Activated naive CD8-positive, alpha-beta T cell treated with anti-CD3 and anti-CD28 coated beads, Interleukin-2, amount 10 ng/mL, durations not matched to agents 7 days and 5 days (primary cell): ENCODE results near the gene MET. TPM values are rescaled to one million over a fixed set of nuclear protein-coding genes. Genes with fewer than 3 reads are reported as not detected.

Experiments used
- ATAC-seq: fragments of 150-1000 bp; cut with Tn5 transposase; one replicate; pipeline ENCODE4 v1.10.0; 2021; ENCODE audit warnings: low read depth, moderate library complexity
- POLR2A ChIA-PET: fragments of 350-600 bp; sonication (Branson Sonifier 250); formaldehyde crosslinking; loops from one replicate; lab custom pipeline; 2021; ENCODE audit warnings: antibody characterized with exemption; lab: Charles Lee
- DNase-seq: peaks from one replicate; pipeline ENCODE4 v3.0.0; 2021
- H3K27ac Mint-ChIP-seq: one replicate; pipeline ENCODE4 v1.8.0; 2022; ENCODE audit warnings: mild to moderate bottlenecking, mixed read lengths
- H3K27me3 Mint-ChIP-seq: one replicate; pipeline ENCODE4 v1.8.0; 2022; ENCODE audit warnings: mild to moderate bottlenecking, moderate library complexity, mixed read lengths
- H3K36me3 Mint-ChIP-seq: one replicate; pipeline ENCODE4 v1.8.0; 2021; ENCODE audit warnings: mild to moderate bottlenecking, mixed read lengths
- H3K4me1 Mint-ChIP-seq: one replicate; pipeline ENCODE4 v1.8.0; 2021; ENCODE audit warnings: mixed read lengths
- H3K4me3 Mint-ChIP-seq: one replicate; pipeline ENCODE4 v1.8.0; 2022; ENCODE audit warnings: mild to moderate bottlenecking, moderate library complexity, mixed read lengths
- H3K9me3 Mint-ChIP-seq: one replicate; pipeline ENCODE4 v1.8.0; 2021; ENCODE audit warnings: mixed read lengths
- total RNA-seq, 2 experiments: library from RNA; stranded (reverse); gene quantifications; one replicate each; pipeline ENCODE4 v1.2.3, GENCODE V29; 2021

The MET gene
- total RNA-seq, 2 experiments from 2014 or later: not detected

- DNase-seq: no peak
- H3K27me3 Mint-ChIP-seq: peaks cover 20% of the 10 kb centered on the region
- no peak overlapping the region for H3K27ac Mint-ChIP-seq
- H3K4me3 Mint-ChIP-seq: no peak overlapping the region
- no peaks in the 10 kb centered on the region for H3K36me3 Mint-ChIP-seq
- H3K4me1 Mint-ChIP-seq: no peaks in the 10 kb centered on the region
- POLR2A ChIA-PET: no interaction called here
- H3K9me3 Mint-ChIP-seq: no peaks in the 10 kb centered on the region
- no peak for ATAC-seq
These were observed 98.9 kb downstream of the MET start for GRCh38 chr7:116770941-116771340.

DNA sequence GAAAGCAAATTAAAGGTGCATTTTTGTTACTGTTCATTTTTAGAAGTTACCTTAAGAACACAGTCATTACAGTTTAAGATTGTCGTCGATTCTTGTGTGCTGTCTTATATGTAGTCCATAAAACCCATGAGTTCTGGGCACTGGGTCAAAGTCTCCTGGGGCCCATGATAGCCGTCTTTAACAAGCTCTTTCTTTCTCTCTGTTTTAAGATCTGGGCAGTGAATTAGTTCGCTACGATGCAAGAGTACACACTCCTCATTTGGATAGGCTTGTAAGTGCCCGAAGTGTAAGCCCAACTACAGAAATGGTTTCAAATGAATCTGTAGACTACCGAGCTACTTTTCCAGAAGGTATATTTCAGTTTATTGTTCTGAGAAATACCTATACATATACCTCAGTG lies 99.6 kb downstream of the MET start:
- Mint-ChIP-seq H3K27ac (no peak overlapping the region), H3K36me3 (no peaks in the 10 kb centered on the region), H3K4me1 (no peaks in the 10 kb centered on the region), H3K27me3 (peaks cover 20% of the 10 kb centered on the region), H3K9me3 (no peaks in the 10 kb centered on the region), H3K4me3 (no peak overlapping the region)
- POLR2A ChIA-PET: no interaction called here
- ATAC-seq: no peak
- DNase-seq: no peak

- no peaks in the 10 kb centered on the region for H3K4me1 Mint-ChIP-seq
- DNase-seq: no peak
- ATAC-seq: no peak
- no peak overlapping the region for H3K27ac Mint-ChIP-seq
- POLR2A ChIA-PET: no interaction called here
- H3K27me3 Mint-ChIP-seq: peaks cover 20% of the 10 kb centered on the region
- H3K4me3 Mint-ChIP-seq: no peak overlapping the region
- no peaks in the 10 kb centered on the region for H3K9me3 Mint-ChIP-seq
- H3K36me3 Mint-ChIP-seq: no peaks in the 10 kb centered on the region
These were observed 100.4 kb downstream of the MET start for GRCh38 chr7:116772423-116772863.

DNA sequence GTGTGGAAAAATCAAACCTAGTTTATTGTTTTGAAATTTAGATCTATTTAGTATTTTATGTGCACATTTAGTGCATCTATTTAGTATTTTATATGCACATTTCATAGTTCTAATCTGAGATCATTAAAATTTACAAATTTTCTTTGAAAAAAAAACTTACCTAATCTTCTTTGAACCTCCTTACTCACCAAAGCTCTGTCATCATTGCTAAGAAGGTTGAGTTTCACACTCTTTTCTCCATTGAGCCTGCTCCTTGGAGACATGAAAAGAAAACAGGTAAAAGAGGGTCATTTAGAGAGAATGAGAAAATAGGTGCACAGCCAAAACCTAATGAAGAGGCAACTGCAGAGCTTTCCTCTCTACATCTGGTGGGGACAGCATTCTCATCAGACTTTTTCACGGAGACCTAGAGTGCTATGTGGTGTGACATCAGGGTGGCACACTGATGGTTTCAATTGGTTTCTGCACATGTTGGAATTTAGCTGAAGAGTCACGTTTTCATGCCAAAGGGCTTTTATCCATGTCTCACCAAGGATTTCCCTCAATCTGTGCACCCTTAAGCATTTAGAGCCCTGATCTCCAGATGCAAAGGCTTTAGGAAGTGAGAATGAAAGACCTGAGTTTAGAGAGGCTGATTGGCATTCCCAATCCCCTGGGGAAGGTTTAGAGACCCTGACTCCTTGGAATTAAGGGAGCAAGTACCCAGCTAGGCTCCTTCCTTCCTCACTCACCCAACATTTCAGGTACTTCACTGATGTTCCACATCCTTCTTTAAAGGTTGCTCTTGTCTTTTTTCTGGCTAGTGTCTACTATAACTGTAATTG lies 101.1 kb downstream of the MET start:
- no peaks in the 10 kb centered on the region for H3K36me3 Mint-ChIP-seq

DNA sequence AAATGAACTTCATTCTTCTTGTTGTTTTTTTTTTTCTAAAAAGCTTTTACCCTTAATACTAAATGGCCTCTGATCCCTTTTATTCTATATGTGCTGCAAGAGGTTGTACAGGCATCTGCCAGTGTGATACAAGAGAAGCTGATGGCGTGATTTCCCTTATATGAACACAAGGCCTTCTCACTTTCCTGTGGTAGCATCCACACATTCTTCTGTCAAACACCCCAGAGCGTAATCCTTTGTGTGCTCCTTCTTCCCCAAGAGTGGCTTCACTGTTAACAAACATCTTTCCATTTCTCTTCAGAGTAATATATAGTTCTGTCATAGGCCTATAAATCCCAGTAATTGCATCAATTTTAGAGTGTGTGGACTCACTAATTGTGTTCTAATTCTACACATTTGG lies 104.0 kb downstream of the MET start:
- H3K27ac Mint-ChIP-seq: no peak overlapping the region
- H3K4me3 Mint-ChIP-seq: no peak overlapping the region
- H3K9me3 Mint-ChIP-seq: no peaks in the 10 kb centered on the region
- DNase-seq (no peak), ATAC-seq (no peak)
- H3K27me3 Mint-ChIP-seq: peaks cover 13% of the 10 kb centered on the region
- no peaks in the 10 kb centered on the region for H3K36me3 Mint-ChIP-seq
- POLR2A ChIA-PET: no interaction called here
- H3K4me1 Mint-ChIP-seq: no peaks in the 10 kb centered on the region

More for the DNA sequence above, 101.1 kb downstream of the MET start:
- no peak for DNase-seq
- POLR2A ChIA-PET: no interaction called here
- Mint-ChIP-seq H3K27ac (no peak overlapping the region), H3K4me1 (no peaks in the 10 kb centered on the region), H3K27me3 (peaks cover 20% of the 10 kb centered on the region), H3K4me3 (no peak overlapping the region), H3K9me3 (no peaks in the 10 kb centered on the region)
- ATAC-seq: no peak

DNA sequence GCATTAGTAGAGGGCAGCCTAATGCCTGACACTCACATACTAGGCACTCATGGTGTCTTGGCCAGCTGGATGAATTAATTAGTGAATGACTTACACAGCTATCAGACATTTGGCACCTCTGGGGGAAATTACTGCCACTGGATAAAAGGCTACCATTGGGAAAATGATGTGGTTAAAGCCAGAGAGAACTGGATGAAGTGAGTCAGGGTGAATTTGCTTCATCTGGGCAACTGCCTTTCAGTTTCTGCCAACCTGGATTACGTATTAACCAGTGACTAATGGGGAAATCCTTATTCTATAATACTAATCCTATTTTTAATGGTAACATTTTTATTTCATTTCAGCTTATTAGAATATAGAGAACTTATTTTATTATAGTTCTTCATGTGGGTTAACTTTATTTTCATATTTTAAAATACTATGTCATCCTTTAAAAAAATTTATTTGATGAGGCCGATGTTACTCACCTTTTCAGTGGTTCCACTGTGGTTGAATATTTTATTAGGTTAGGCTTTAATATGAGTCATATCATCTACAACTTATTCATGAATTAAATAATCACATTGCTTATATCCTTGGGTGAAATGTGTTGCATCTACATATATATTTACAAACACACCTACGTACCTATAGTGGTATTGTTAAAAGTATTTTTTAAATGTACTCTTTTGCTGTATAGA lies 104.8 kb downstream of the MET start:
- no peak for ATAC-seq
- no peaks in the 10 kb centered on the region for H3K9me3 Mint-ChIP-seq
- H3K36me3 Mint-ChIP-seq: no peaks in the 10 kb centered on the region
- no peak for DNase-seq
- peaks cover 13% of the 10 kb centered on the region for H3K27me3 Mint-ChIP-seq
- no peak overlapping the region for H3K27ac Mint-ChIP-seq
- no peaks in the 10 kb centered on the region for H3K4me1 Mint-ChIP-seq
- H3K4me3 Mint-ChIP-seq: no peak overlapping the region
- POLR2A ChIA-PET: no interaction called here

GRCh38 chr7:116777651-116778281 lies 105.8 kb downstream of the MET start:
- no peak for DNase-seq
- Mint-ChIP-seq H3K4me3 (no peak overlapping the region), H3K9me3 (no peaks in the 10 kb centered on the region)

DNA sequence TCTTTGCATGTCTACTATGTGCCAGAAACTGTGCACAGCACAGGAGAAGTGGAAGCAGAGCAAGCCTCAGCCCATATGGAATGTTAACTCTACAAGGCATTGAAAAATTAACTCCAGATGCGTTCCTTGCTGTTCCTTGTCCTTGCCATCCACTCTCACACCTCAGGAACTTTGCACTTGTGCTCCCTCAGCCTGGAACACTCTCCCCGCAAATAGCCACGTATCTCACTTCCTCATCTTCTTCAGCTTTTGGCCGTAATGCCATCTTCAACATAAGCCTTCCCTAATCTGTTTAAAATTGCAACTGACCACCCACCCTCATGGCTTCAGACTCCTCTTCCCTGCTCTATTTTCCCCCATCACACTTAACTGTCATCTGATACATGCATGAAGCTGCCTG lies 107.2 kb downstream of the MET start:
- no peak for ATAC-seq
- Mint-ChIP-seq H3K9me3 (no peaks in the 10 kb centered on the region), H3K36me3 (no peaks in the 10 kb centered on the region), H3K4me1 (no peaks in the 10 kb centered on the region), H3K27me3 (peaks cover 4% of the 10 kb centered on the region), H3K4me3 (no peak overlapping the region), H3K27ac (no peak overlapping the region)
- no peak for DNase-seq
- POLR2A ChIA-PET: no interaction called here

More at GRCh38 chr7:116777651-116778281, 105.8 kb downstream of the MET start:
- no peaks in the 10 kb centered on the region for H3K36me3 Mint-ChIP-seq
- H3K27me3 Mint-ChIP-seq: peaks cover 11% of the 10 kb centered on the region
- H3K4me1 Mint-ChIP-seq: no peaks in the 10 kb centered on the region
- ATAC-seq: no peak
- POLR2A ChIA-PET: no interaction called here
- H3K27ac Mint-ChIP-seq: no peak overlapping the region

GRCh38 chr7:116779931-116780330 lies 107.9 kb downstream of the MET start:
- ATAC-seq: no peak
- no peaks in the 10 kb centered on the region for H3K36me3 Mint-ChIP-seq
- POLR2A ChIA-PET: no interaction called here
- H3K4me1 Mint-ChIP-seq: no peaks in the 10 kb centered on the region
- H3K9me3 Mint-ChIP-seq: no peaks in the 10 kb centered on the region
- no peak for DNase-seq
- H3K27me3 Mint-ChIP-seq: no peaks in the 10 kb centered on the region
- H3K27ac Mint-ChIP-seq: no peak overlapping the region
- no peak overlapping the region for H3K4me3 Mint-ChIP-seq

DNA sequence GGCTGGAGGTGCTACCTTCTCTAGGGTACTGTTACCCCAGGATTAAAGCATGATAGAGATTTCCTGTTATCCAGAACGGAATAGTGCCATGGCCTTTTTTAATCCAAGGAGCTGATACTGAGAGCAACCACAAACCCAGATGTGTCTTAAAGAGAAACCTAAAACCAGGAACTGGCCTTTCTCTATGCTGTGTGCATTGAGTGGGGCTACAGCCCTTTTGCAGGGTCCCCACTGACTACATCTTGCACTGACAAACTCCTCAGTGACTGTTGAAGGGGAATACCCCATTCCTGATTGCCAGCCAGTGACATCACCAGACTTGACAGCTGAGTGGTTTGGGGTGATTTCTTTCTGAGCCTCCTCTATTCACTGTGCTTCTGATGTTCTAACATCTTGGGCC lies 108.5 kb downstream of the MET start:
- no peaks in the 10 kb centered on the region for H3K4me1 Mint-ChIP-seq
- DNase-seq (no peak), ATAC-seq (no peak)
- H3K36me3 Mint-ChIP-seq: no peaks in the 10 kb centered on the region
- no peaks in the 10 kb centered on the region for H3K9me3 Mint-ChIP-seq
- POLR2A ChIA-PET: no interaction called here
- H3K27ac Mint-ChIP-seq: no peak overlapping the region
- no peak overlapping the region for H3K4me3 Mint-ChIP-seq
- no peaks in the 10 kb centered on the region for H3K27me3 Mint-ChIP-seq

GRCh38 chr7:116780966-116781365 lies 109.0 kb downstream of the MET start:
- DNase-seq (no peak), ATAC-seq (no peak)
- no peaks in the 10 kb centered on the region for H3K27me3 Mint-ChIP-seq
- POLR2A ChIA-PET: no interaction called here
- H3K4me1 Mint-ChIP-seq: no peaks in the 10 kb centered on the region
- H3K9me3 Mint-ChIP-seq: no peaks in the 10 kb centered on the region
- no peaks in the 10 kb centered on the region for H3K36me3 Mint-ChIP-seq
- no peak overlapping the region for H3K4me3 Mint-ChIP-seq
- H3K27ac Mint-ChIP-seq: no peak overlapping the region

GRCh38 chr7:116781584-116781983 lies 109.6 kb downstream of the MET start:
- no peak for ATAC-seq
- Mint-ChIP-seq H3K36me3 (no peaks in the 10 kb centered on the region), H3K9me3 (no peaks in the 10 kb centered on the region), H3K4me3 (no peak overlapping the region), H3K4me1 (no peaks in the 10 kb centered on the region), H3K27ac (no peak overlapping the region), H3K27me3 (no peaks in the 10 kb centered on the region)
- no peak for DNase-seq
- POLR2A ChIA-PET: no interaction called here

DNA sequence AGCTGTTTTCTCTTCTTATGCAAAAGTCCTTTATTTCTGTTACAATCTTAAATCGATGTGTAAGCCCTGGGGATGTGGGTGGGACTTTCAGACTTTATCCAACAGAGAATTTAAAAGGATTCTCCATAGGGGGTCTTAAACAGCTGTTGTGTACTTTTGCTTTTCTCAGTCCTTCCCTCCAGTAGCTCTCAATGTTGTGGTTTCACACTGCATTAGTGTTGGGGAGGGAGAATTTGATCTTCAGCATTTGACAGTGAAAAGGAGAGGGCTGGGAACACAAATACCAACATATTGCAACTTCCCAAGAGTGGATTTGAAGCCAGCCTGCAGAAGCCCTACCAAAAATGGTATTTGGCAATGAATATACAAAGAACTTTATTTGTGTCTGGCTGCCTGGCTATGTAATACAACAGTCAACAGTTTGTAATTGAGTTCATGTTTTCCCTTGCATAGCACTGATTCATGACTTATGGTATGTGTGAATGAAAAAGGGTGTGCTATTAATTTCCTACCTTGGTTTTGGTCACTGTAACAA lies 110.2 kb downstream of the MET start:
- H3K4me1 Mint-ChIP-seq: no peaks in the 10 kb centered on the region
- DNase-seq (no peak), ATAC-seq (no peak)
- no peaks in the 10 kb centered on the region for H3K27me3 Mint-ChIP-seq
- H3K27ac Mint-ChIP-seq: no peak overlapping the region
- no peaks in the 10 kb centered on the region for H3K36me3 Mint-ChIP-seq
- no peaks in the 10 kb centered on the region for H3K9me3 Mint-ChIP-seq
- POLR2A ChIA-PET: interaction anchor here (0.6 kb wide), 1 partner anchor 31 kb away, joined by 3 read pairs; no protein-coding TSS in a partner anchor
- H3K4me3 Mint-ChIP-seq: no peak overlapping the region
